Measurements from ENCODE around the gene AGAP5.
"Not testable (repeated sequence)": the region's sequence is repeated elsewhere in the genome, so short reads cannot be mapped to it uniquely, and the experiment has no call there.

The AGAP5 gene

DNA sequence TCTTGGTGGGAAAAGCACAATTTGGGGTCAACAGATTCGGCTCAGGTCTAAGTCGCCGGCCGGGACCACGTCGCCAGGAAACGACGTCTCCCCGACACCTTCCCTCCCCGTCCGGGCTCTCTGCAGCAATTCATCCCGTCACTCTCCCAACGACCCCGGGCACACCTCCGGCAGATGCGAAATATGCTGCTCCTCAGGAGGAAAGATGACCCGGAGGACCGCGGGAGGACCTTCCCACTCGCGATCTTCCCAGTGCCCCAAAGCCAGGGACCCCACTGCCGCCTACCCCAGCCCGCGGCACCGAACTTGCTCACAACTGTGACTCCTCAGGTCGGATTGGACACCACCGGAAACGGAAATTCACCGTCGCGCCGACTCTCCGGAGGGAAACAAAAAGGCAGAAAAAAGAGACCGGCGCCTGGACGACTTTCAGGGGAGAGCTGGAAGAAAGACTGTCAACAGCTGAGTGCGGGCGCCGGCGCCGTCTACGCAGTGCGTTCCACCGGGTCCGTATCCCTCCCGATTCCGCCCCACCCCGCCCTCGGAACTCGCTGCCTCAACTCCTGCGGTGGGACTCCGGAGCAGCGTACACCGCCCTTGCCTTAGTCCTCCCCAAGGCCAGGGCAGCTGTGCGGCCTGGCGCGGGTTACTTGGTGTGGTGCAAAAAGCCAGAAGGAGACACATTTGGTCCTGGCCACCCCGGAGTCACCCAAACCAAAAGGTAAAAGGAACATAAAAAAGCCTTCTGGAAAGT, 32.4 kb upstream of the AGAP5 start:
- H3K36me3 ChIP-seq (ENCODE audit: insufficient read depth, low read length): peaks cover 4% of the 10 kb centered on the region
- no peaks in the 10 kb centered on the region for H3K9me3 ChIP-seq (ENCODE audit: control insufficient read depth, insufficient read depth, low read length)
- peak overlapping the region; percentile 96 for H3K9ac ChIP-seq (ENCODE audit: low read depth, low read length)
- no peaks in the 10 kb centered on the region for H3K4me1 ChIP-seq (ENCODE audit: insufficient read depth, low read length)

DNA sequence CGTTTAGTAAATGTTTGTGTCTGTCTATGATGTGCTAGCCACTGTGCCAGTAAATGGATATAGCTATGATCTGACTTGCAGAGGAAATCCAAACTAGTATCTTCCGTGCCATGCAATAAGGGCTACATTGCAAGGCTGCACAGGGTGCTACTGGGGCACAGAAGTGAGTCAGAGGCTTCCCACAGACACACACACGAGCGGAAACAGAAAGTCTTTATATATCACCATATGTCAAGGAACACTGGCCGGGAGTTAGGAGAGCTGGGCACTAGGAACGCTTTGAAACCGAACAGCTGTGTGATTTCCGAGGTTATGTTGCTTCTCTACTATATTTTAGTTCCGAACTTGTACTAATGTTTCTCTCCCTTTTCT, 31.9 kb upstream of the AGAP5 start:
- not testable (repeated sequence) for H3K9me3 ChIP-seq (ENCODE audit: control insufficient read depth, insufficient read depth, low read length); H3K36me3 ChIP-seq (ENCODE audit: insufficient read depth, low read length); H3K4me1 ChIP-seq (ENCODE audit: insufficient read depth, low read length)
- peak overlapping the region; percentile 96 for H3K9ac ChIP-seq (ENCODE audit: low read depth, low read length)

DNA sequence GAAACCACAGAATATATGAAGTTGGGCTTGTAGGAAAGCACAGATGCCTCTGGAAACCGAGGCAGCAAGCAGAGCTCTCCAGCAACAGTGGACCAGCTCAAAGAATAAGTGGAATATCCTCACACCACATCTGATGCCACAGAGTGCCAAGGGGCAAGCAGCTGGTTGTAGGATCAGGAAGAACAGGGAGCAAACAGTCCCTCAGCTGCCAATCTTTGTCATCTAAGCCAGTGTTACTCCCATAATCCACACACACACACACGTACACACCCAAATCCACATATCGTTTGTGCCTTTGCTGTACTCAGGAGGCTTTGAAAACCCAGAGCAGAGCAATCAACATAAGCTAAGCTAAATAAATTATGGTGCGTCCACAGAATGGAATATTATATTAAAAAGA, 25.6 kb upstream of the AGAP5 start:
- no peaks in the 10 kb centered on the region for H3K9me3 ChIP-seq (ENCODE audit: control insufficient read depth, insufficient read depth, low read length)
- peaks cover 4% of the 10 kb centered on the region for H3K36me3 ChIP-seq (ENCODE audit: insufficient read depth, low read length)
- H3K9ac ChIP-seq (ENCODE audit: low read depth, low read length): no peak overlapping the region
- H3K4me1 ChIP-seq (ENCODE audit: insufficient read depth, low read length): no peaks in the 10 kb centered on the region

DNA sequence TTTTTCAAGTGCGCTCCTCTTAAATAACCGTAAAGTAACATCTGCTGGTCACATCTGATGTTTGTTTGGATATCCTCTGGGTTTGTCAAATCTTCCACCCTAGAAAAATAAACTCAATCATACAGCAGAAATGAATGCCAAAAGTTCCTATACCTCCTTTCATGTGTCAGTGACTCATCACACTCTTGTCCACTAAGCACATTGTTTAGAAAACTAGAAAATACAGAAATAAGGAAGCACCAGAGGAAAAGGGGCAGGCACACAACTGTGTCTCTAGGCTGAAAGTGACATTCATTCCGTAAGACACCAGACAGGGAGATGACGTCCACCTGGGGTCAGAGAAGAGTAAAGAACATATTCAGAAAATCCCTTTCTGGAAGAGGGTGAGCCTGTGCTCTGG, 22.7 kb upstream of the AGAP5 start:
- H3K9ac ChIP-seq (ENCODE audit: low read depth, low read length); H3K4me1 ChIP-seq (ENCODE audit: insufficient read depth, low read length); H3K9me3 ChIP-seq (ENCODE audit: control insufficient read depth, insufficient read depth, low read length); H3K36me3 ChIP-seq (ENCODE audit: insufficient read depth, low read length): not testable (repeated sequence)

DNA sequence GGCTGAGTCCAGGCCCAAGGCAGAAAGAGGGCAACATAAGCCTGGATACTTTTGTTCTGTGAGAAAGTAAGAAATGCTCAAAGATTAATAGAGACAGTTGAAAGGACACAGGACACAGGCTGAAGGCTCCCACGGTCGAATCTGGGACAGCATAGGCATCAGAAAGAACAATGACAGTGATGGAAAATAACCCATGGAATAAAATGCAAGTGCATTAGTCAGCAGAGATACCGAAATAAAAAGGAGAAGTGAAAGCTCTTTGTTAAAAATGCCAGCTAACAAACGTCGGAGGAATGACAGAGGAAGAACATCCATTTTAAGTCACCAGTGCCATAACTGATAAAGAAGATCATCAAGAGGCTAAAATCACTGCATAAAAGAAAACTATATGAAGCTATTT, 19.6 kb upstream of the AGAP5 start:
- H3K9me3 ChIP-seq (ENCODE audit: control insufficient read depth, insufficient read depth, low read length): no peaks in the 10 kb centered on the region
- peaks cover 4% of the 10 kb centered on the region; the same call in 1 of the 2 replicates for H3K36me3 ChIP-seq (ENCODE audit: insufficient read depth, low read length)
- no peak overlapping the region for H3K9ac ChIP-seq (ENCODE audit: low read depth, low read length)
- H3K4me1 ChIP-seq (ENCODE audit: insufficient read depth, low read length): no peaks in the 10 kb centered on the region

DNA sequence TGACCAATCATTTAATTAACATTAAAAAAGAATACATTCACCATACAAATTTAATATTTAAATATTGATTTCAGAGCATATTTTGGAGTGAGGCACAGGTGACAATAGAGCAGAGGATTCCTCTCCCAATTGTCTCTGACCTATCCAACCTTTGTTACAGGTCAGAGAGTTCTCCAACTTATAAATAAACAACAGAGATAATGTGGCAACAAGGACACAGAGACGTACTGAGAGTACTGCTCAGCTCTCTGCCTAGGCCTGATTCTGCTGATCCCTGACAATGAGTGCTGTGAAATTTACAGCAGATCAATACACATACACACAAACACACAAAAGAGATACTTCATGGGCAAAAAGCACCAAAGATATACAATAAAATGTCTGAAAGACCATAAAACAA, 18.3 kb upstream of the AGAP5 start:
- no peaks in the 10 kb centered on the region for H3K4me1 ChIP-seq (ENCODE audit: insufficient read depth, low read length)
- H3K9me3 ChIP-seq (ENCODE audit: control insufficient read depth, insufficient read depth, low read length): no peaks in the 10 kb centered on the region
- no peak overlapping the region for H3K9ac ChIP-seq (ENCODE audit: low read depth, low read length)
- peaks cover 4% of the 10 kb centered on the region; the same call in 1 of the 2 replicates for H3K36me3 ChIP-seq (ENCODE audit: insufficient read depth, low read length)

DNA sequence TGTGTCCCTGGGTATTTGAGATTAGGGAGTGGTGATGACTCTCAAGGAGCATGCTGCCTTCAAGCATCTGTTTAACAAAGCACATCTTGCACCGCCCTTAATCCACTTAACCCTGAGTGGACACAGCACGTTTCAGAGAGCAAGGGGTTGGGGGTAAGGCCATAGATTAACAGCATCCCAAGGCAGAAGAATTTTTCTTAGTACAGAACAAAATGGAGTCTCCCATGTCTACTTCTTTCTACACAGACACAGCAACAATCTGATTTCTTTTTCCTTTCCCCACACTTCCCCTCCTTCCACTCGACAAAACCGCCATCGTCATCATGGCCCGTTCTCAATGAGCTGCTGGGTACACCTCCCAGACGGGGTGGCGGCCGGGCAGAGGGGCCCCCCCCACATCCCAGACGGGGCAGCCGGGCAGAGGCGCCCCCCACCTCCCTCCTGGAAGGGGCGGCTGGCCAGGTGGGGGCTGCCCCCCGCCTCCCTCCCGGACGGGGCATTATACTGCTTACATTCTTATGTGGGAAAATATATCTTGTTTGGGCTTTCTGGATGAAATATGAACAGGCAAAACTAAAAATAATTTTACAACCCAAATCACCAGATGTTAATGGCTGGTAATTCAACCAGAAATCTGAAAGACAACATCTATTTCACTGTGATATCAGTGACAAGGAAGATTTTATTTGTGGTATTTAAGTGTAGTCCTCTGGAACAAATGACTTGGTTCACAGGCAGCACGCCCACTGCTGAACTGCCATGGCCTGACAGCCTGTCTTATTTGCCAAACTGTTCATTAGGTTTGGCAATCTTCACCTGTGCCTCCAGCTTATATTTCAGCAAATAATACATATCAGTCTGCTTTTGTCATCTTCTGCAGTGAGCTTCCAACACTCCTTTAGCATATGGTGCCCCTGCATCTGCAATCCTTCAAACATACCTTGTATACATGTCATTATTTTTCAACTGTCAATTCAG, 17.6 kb upstream of the AGAP5 start:
- H3K4me1 ChIP-seq (ENCODE audit: insufficient read depth, low read length); H3K9ac ChIP-seq (ENCODE audit: low read depth, low read length); H3K9me3 ChIP-seq (ENCODE audit: control insufficient read depth, insufficient read depth, low read length); H3K36me3 ChIP-seq (ENCODE audit: insufficient read depth, low read length): not testable (repeated sequence)

DNA sequence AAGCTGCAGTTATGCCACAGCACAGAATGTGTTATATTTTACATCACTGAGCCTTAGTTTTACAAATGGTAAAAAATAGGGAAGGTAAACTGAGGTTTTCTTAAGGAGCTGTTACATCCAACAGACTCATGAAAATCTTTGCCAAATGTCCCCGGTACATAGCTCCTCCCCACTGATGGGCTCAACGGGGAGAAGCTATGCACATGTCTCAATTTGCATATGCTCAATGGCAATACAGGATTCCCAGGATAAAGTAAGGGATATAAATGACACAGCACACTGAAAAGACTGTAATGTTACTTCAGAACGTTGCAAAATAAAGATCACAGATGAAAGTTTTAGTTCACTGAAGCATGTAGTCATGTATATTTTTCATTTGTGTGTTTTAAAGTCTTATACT, 16.6 kb upstream of the AGAP5 start:
- not testable (repeated sequence) for H3K9ac ChIP-seq (ENCODE audit: low read depth, low read length); H3K36me3 ChIP-seq (ENCODE audit: insufficient read depth, low read length); H3K9me3 ChIP-seq (ENCODE audit: control insufficient read depth, insufficient read depth, low read length); H3K4me1 ChIP-seq (ENCODE audit: insufficient read depth, low read length)

DNA sequence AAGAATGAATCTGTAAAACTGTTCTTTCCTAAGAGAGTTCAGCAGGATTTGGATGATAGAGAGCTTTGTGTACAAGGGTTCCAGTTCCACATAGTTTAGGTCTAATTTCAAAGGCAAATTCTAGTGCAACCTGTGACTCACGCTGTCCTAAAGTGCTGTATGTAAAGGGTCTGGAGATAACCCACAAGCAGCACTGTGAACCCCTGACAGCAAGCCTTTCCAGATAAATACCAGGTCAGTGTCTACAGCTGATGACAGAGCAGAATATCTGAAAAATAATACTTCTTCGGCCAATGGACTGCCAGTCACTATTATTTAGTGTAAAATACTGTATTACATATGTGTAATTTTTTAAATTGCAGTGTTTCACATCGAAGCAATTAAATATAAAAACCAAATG, 16.0 kb upstream of the AGAP5 start:
- H3K9ac ChIP-seq (ENCODE audit: low read depth, low read length); H3K4me1 ChIP-seq (ENCODE audit: insufficient read depth, low read length): not testable (repeated sequence)

DNA sequence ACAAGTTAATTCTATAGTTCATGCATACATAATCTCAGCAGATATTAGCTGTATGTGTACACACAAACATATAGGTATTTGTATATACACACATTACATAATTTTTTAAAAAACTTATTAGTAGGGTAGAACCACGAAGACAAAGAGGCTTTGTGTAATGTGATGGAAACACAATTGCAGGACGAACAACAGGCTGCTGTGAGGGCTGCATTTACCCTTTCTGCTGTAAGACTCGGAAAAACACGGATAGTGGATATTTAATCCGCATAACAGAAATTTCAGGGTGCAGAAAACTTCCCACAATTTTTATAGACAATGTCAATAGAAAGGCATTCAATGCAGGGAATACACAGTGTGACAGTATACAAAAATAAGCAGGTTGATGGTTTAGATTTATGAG, 13.8 kb upstream of the AGAP5 start:
- not testable (repeated sequence) for H3K4me1 ChIP-seq (ENCODE audit: insufficient read depth, low read length); H3K9me3 ChIP-seq (ENCODE audit: control insufficient read depth, insufficient read depth, low read length); H3K36me3 ChIP-seq (ENCODE audit: insufficient read depth, low read length); H3K9ac ChIP-seq (ENCODE audit: low read depth, low read length)

More for the DNA sequence above, 16.0 kb upstream of the AGAP5 start:
- not testable (repeated sequence) for H3K9me3 ChIP-seq (ENCODE audit: control insufficient read depth, insufficient read depth, low read length); H3K36me3 ChIP-seq (ENCODE audit: insufficient read depth, low read length)

DNA sequence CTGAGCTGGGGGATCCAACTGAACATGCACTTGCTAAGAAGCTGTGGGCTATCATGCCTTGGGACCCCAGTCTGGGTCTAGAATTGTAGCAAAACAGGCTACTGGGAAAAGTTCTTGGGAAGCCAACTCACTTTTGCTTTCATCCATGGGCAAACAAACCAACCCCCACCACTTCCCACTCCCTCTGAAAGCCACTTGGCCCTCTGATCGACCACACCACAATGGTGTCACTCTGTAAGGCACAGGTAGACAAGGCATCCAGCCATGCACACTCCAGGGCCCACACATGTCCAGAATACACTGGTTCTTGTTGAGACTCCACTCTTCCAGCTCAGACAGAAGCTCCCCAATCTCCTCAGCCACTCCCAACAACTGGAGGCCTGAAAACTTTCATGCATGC, 10.2 kb upstream of the AGAP5 start:
- H3K36me3 ChIP-seq (ENCODE audit: insufficient read depth, low read length); H3K9ac ChIP-seq (ENCODE audit: low read depth, low read length); H3K4me1 ChIP-seq (ENCODE audit: insufficient read depth, low read length); H3K9me3 ChIP-seq (ENCODE audit: control insufficient read depth, insufficient read depth, low read length): not testable (repeated sequence)

DNA sequence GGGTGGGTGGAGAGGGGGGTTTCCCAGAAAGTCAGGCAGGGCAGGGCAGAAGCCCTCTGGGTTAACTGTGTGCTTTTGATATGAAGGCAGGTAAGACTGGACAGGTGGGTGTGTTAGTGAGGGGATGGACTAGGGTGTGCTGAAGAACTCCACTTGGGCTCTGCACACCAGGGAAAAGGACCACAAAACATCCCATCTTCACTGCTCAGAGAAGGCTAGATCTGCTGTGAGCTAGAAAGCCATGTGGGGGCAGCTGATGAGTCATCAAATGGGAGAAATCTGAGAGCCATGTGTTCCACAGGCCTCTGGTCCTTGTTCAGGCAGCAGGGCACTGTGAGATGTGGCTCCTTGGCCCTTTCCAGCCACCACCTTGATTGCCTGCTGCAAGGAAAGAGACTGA, 9.7 kb upstream of the AGAP5 start:
- H3K4me1 ChIP-seq (ENCODE audit: insufficient read depth, low read length); H3K36me3 ChIP-seq (ENCODE audit: insufficient read depth, low read length); H3K9me3 ChIP-seq (ENCODE audit: control insufficient read depth, insufficient read depth, low read length); H3K9ac ChIP-seq (ENCODE audit: low read depth, low read length): not testable (repeated sequence)

DNA sequence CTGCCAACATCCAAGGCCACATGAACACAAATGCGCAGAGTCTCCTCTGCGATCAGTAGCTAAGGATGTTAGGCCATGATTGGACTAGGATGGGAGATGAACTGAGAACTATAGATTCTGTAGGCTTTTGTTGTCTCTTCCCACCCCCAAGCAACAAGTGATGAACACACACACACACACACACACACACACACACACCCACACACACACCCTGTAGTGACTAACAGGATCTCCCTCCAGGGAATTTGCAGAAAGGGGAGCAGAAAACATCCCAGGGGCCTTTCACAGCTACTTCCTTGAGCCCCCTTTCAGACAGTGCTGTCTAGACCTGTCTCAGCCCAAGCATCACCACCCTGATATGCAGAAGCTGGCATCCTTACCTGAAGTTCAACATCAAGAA, 8.6 kb upstream of the AGAP5 start:
- not testable (repeated sequence) for H3K4me1 ChIP-seq (ENCODE audit: insufficient read depth, low read length)

DNA sequence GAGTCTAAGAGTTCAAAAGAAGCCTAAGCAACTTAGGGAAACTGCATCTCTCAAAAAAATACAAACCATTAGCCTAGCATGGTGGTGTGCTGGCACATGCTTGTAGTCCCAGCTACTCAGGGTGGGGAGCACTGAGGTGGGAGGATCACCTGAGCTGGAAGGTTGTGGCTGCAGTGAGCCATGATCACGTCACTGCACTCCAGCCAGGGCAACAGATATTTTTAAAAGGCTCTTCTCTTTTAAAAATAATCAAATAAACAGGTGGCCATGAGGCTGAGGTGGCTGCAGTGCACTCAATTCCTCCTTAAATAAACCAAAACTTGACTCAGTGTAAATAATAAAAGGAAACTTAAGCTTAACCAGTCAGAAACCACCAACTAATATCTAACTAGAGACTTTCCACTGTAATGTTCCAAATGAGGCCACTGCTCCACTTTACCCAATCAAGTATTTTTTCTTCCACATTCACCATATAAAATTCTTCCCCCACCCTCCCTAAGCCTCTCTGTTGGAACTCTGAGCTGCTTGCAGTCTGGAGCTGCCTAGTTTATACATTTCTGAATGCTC, 7.7 kb upstream of the AGAP5 start:
- not testable (repeated sequence) for H3K9ac ChIP-seq (ENCODE audit: low read depth, low read length); H3K9me3 ChIP-seq (ENCODE audit: control insufficient read depth, insufficient read depth, low read length); H3K36me3 ChIP-seq (ENCODE audit: insufficient read depth, low read length); H3K4me1 ChIP-seq (ENCODE audit: insufficient read depth, low read length)

More for the DNA sequence above, 8.6 kb upstream of the AGAP5 start:
- H3K36me3 ChIP-seq (ENCODE audit: insufficient read depth, low read length); H3K9me3 ChIP-seq (ENCODE audit: control insufficient read depth, insufficient read depth, low read length); H3K9ac ChIP-seq (ENCODE audit: low read depth, low read length): not testable (repeated sequence)

DNA sequence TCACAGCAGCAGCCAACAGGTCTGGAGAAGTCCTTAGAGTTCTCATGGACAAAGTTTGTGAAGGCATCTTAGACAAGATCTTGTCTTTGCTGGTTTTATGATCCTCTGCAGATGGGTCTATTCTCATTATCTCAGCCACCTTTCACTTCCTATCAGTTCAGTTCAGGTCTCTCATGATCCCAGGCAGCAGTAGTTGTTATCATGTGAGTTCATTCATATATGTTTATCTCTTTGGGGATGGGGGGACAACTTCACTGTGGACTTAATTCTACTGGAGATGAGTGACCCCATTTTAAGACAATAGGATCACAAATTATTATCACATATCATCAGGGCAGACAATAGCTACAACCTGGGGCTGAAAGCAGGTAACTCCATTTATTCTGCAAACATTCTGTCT, 6.0 kb upstream of the AGAP5 start:
- not testable (repeated sequence) for H3K4me1 ChIP-seq (ENCODE audit: insufficient read depth, low read length); H3K9me3 ChIP-seq (ENCODE audit: control insufficient read depth, insufficient read depth, low read length); H3K9ac ChIP-seq (ENCODE audit: low read depth, low read length); H3K36me3 ChIP-seq (ENCODE audit: insufficient read depth, low read length)

Measured in ES-I3 (cell line).